ENCODE results near the gene CPLANE1.

DNA sequence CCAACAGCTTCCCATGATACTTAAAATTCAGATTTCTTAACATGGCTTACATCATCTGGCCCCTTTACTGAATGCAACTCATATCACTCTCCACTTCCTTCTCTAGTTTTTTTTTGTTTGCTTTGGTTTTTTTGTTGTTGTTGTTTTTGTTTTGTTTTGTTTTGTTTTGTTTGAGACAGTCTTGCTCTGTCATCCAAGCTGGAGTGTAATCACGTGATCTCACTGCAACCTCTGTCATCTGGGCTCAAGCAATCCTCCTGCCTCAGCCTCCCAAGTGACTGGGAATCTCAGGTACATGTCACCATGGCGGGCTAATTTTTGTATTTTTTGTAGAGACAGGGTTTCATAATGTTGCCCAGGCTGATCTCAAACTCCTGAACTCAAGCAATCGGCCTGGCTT is 41.4 kb downstream of the CPLANE1 start:
- no peak for TF ChIP-seq CTCF (IDR thresholded peaks at IDR 0.05)
- no peak for TF ChIP-seq POLR2A (IDR thresholded peaks at IDR 0.05)
